Central memory CD8-positive, alpha-beta T cell (primary cell): ENCODE data around the gene CNST.
"Not testable (repeated sequence)": the region's sequence is repeated elsewhere in the genome, so short reads cannot be mapped to it uniquely, and the experiment has no call there.

ENCODE experiments used
- ATAC-seq: fragments of 150-1000 bp; cut with Tn5 transposase; replicated peaks from 2 replicates; pipeline ENCODE4 v1.10.0; 2022; ENCODE audit warnings: mild to moderate bottlenecking, moderate FRiP score, moderate number of reproducible peaks; ENCODE audit not compliant: poor library complexity, severe bottlenecking; ENCODE audit errors: extremely low read depth
- DNase-seq, 2 donors: peaks; one replicate each; pipeline ENCODE4 v3.0.0; 2021; ENCODE audit warnings: low spot score in 2 of 2
- H3K27ac Mint-ChIP-seq: one replicate; pipeline ENCODE4 v1.8.0; 2022; ENCODE audit warnings: low read depth, mild to moderate bottlenecking, moderate library complexity, mixed read lengths
- H3K27me3 Mint-ChIP-seq: one replicate; pipeline ENCODE4 v1.8.0; 2022; ENCODE audit warnings: mixed read lengths
- H3K36me3 Mint-ChIP-seq: one replicate; pipeline ENCODE4 v1.8.0; 2022; ENCODE audit warnings: mild to moderate bottlenecking, moderate library complexity, mixed read lengths; ENCODE audit not compliant: insufficient read depth
- H3K4me1 Mint-ChIP-seq: one replicate; pipeline ENCODE4 v1.8.0; 2022; ENCODE audit warnings: mixed read lengths
- H3K4me3 Mint-ChIP-seq: one replicate; pipeline ENCODE4 v1.8.0; 2022; ENCODE audit warnings: mild to moderate bottlenecking, moderate library complexity, mixed read lengths
- H3K9me3 Mint-ChIP-seq: one replicate; pipeline ENCODE4 v1.8.0; 2022; ENCODE audit warnings: mixed read lengths

Gene CNST

DNA sequence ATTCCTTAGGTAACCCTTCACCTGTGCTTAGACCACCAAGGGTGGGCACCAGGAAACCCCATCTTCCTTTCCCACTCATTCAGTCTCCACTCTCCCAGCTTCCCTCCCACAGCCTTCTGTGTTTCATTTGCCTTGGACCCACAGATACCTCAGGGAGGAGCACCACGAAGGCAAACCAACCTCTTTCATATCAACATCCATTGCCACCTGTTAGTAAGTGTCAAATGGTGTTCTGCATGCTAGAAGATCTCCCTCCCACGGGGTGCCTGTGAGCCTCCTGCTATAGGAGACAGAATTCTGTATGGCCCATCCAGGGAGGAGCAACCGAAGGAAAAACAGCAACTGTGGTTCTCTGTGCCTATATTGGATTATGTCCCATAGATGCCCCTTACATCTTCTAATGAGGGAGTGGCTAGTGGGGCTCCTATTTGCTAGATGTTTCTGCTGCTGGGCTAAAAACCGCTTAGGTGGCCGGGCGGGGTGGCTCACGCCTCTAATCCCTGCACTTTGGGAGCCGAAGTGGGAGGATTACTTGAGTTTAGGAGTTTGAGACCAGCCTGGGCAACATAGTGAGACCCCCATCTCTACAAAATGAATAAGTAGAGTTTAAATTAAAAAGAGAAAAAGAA lies 132.3 kb downstream of the CNST start:
- peaks cover 7% of the 10 kb centered on the region for H3K4me1 Mint-ChIP-seq

DNA sequence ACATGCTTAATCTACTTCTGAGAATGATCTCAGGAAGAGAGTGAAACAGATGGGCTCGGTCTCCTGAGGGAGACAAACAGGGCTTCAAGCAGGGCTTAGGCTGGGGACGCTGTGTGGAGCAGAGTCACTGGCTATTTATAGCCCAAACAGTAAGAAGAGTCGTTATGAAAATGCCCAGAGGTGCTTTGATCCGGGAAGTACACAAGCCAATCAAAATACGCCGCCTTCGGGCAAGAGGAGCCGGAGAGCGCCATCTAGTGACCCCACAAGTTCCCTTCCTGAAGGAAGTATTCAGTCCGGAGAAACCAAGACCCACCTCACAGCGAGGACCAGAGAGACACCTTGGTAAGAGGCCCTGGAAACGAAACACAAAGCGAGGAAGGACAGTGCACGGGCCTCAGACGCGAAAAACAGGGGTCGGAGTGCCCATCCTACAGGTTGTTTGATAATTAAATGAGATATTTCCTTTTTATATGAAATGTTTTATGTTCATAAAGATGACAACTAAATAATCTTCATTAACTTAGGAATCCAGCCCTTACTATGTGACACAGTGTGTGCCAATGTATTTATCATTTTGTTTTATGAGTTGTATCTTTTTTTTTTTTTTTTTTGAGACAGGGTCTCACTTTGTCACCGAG lies 133.0 kb downstream of the CNST start:
- peaks cover 6% of the 10 kb centered on the region for H3K9me3 Mint-ChIP-seq

More for the DNA sequence above, 132.3 kb downstream of the CNST start:
- ATAC-seq = no peak
- H3K36me3 Mint-ChIP-seq = peaks cover 6% of the 10 kb centered on the region
- H3K9me3 Mint-ChIP-seq = peaks cover 6% of the 10 kb centered on the region
- H3K27ac Mint-ChIP-seq = peak overlapping the region; percentile 14
- H3K4me3 Mint-ChIP-seq = peak overlapping the region; percentile 31
- no peak for DNase-seq
- H3K27me3 Mint-ChIP-seq = peaks cover under 1% of the 10 kb centered on the region

GRCh38 chr1:246703581-246703980 lies 137.3 kb downstream of the CNST start:
- ATAC-seq (no peak), DNase-seq (no peak)
- no peak overlapping the region for H3K27ac Mint-ChIP-seq
- H3K4me3 Mint-ChIP-seq = no peak overlapping the region
- H3K4me1 Mint-ChIP-seq = peaks cover 7% of the 10 kb centered on the region
- H3K36me3 Mint-ChIP-seq = no peaks in the 10 kb centered on the region
- H3K27me3 Mint-ChIP-seq = peaks cover 15% of the 10 kb centered on the region
- H3K9me3 Mint-ChIP-seq = no peaks in the 10 kb centered on the region

More for the DNA sequence above, 133.0 kb downstream of the CNST start:
- Mint-ChIP-seq H3K4me1 (peaks cover 7% of the 10 kb centered on the region), H3K27me3 (peaks cover 7% of the 10 kb centered on the region), H3K36me3 (peaks cover 6% of the 10 kb centered on the region), H3K27ac (peak overlapping the region; percentile 14), H3K4me3 (peak overlapping the region; percentile 31)
- ATAC-seq (peak; percentile 78), DNase-seq (peak; percentile 44 to 66)

GRCh38 chr1:246705368-246705767 lies 139.1 kb downstream of the CNST start:
- Mint-ChIP-seq H3K4me1 (no peaks in the 10 kb centered on the region), H3K9me3 (peaks cover 5% of the 10 kb centered on the region), H3K4me3 (no peak overlapping the region), H3K27me3 (peaks cover 15% of the 10 kb centered on the region), H3K36me3 (no peaks in the 10 kb centered on the region), H3K27ac (no peak overlapping the region)
- DNase-seq = no peak
- ATAC-seq = no peak

- H3K36me3 Mint-ChIP-seq = peaks cover 2% of the 10 kb centered on the region
- no peaks in the 10 kb centered on the region for H3K4me1 Mint-ChIP-seq
- no peak overlapping the region for H3K27ac Mint-ChIP-seq
- peaks cover 5% of the 10 kb centered on the region for H3K9me3 Mint-ChIP-seq
- ATAC-seq = no peak
- H3K4me3 Mint-ChIP-seq = no peak overlapping the region
- peaks cover 31% of the 10 kb centered on the region for H3K27me3 Mint-ChIP-seq
- no peak for DNase-seq
These were observed 141.9 kb downstream of the CNST start for GRCh38 chr1:246708166-246708565.

- H3K27ac Mint-ChIP-seq = no peak overlapping the region
- H3K4me1 Mint-ChIP-seq = no peaks in the 10 kb centered on the region
- peaks cover 5% of the 10 kb centered on the region for H3K9me3 Mint-ChIP-seq
- no peak overlapping the region for H3K4me3 Mint-ChIP-seq
- no peak for ATAC-seq
- peaks cover 24% of the 10 kb centered on the region for H3K27me3 Mint-ChIP-seq
- no peak for DNase-seq
- H3K36me3 Mint-ChIP-seq = peaks cover 2% of the 10 kb centered on the region
These were observed 142.9 kb downstream of the CNST start for GRCh38 chr1:246709196-246709595.

DNA sequence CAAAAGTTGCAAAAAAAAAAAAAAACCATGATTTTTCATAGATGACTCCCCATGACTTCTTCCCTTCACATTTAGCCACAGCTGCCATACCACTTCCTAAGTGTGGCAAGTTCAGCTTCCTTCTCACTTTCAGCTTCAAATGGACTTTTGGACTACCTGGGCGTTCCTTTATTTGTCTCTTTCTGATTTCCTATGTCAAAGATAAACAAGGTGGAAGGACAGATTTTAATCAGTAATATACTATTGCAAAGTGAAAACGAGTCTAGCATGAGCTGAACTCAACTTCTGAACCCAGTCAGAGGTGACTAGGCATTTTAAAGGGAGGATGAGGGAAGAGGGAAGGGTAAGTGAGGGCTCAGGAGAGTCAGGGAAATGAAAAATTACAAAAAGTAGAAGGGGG lies 143.6 kb downstream of the CNST start:
- DNase-seq (no peak), ATAC-seq (no peak)
- Mint-ChIP-seq H3K9me3 (peaks cover 5% of the 10 kb centered on the region), H3K27ac (no peak overlapping the region), H3K4me3 (no peak overlapping the region), H3K27me3 (peaks cover 18% of the 10 kb centered on the region), H3K4me1 (no peaks in the 10 kb centered on the region), H3K36me3 (peaks cover 2% of the 10 kb centered on the region)

- Mint-ChIP-seq H3K4me1 (no peaks in the 10 kb centered on the region), H3K27me3 (peaks cover 33% of the 10 kb centered on the region), H3K4me3 (no peak overlapping the region), H3K9me3 (peaks cover 5% of the 10 kb centered on the region), H3K27ac (no peak overlapping the region), H3K36me3 (peaks cover 2% of the 10 kb centered on the region)
- DNase-seq = no peak
- ATAC-seq = no peak
These were observed 145.3 kb downstream of the CNST start for GRCh38 chr1:246711548-246712003.

DNA sequence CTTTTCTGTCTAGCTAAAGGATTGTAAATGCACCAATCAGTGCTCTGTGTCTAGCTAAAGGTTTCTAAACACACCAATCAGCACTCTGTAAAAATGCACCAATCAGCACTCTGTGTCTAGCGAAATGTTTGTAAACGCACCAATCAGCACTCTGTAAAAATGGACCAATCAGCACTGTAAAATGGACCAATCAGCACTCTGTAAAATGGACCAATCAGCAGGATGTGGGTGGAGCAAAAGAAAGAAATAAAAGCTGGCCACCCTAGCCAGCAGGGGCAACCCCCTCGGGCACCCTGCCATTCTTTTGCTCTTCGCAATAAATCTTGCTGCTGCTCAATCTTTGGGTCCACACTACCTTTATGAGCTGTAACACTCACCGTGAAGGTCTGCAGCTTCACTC lies 146.2 kb downstream of the CNST start:
- not testable (repeated sequence) for DNase-seq, H3K27ac Mint-ChIP-seq, H3K9me3 Mint-ChIP-seq, H3K36me3 Mint-ChIP-seq, H3K4me3 Mint-ChIP-seq, H3K4me1 Mint-ChIP-seq, ATAC-seq
- H3K27me3 Mint-ChIP-seq = peaks cover 42% of the 10 kb centered on the region
